C4-2B (cell line): ENCODE data around the gene TUBB1.

ENCODE experiments used
- H3K27ac ChIP-seq: fragments of 450-650 bp; 2 replicates; pipeline ENCODE4 v1.5.1; 2017
- CTCF ChIP-seq: fragments of 450-650 bp; conservative IDR thresholded peaks from 2 replicates; pipeline ENCODE4 v1.5.1; 2017; ENCODE audit warnings: mild to moderate bottlenecking
- ZFX ChIP-seq: fragments of 450-650 bp; IDR thresholded peaks from 2 replicates; pipeline ENCODE4 v1.6.1; 2017

The TUBB1 gene

GRCh38 chr20:59015411-59015810 lies 3.8 kb upstream of the TUBB1 start:
- TF ChIP-seq ZFX: no peak
- no peak for TF ChIP-seq CTCF

GRCh38 chr20:59015812-59016711 lies 3.2 kb upstream of the TUBB1 start:
- no peak overlapping the region for H3K27ac ChIP-seq
- no peak for TF ChIP-seq CTCF

More at GRCh38 chr20:59015411-59015810, 3.8 kb upstream of the TUBB1 start:
- no peak overlapping the region for H3K27ac ChIP-seq

- no peak overlapping the region for H3K27ac ChIP-seq
- no peak for TF ChIP-seq ZFX
- no peak for TF ChIP-seq CTCF
Measured at GRCh38 chr20:59016795-59017492, 2.3 kb upstream of the TUBB1 start.

- H3K27ac ChIP-seq: no peak overlapping the region
Measured at GRCh38 chr20:59017493-59018231, 1.6 kb upstream of the TUBB1 start.

GRCh38 chr20:59018817-59019216 lies 412 bp upstream of the TUBB1 start:
- TF ChIP-seq ZFX: no peak
- H3K27ac ChIP-seq: no peak overlapping the region

More at GRCh38 chr20:59017493-59018231, 1.6 kb upstream of the TUBB1 start:
- no peak for TF ChIP-seq CTCF
- no peak for TF ChIP-seq ZFX

- H3K27ac ChIP-seq: no peak overlapping the region
- TF ChIP-seq ZFX: no peak
- TF ChIP-seq CTCF: no peak
Measured at GRCh38 chr20:59020938-59021551, 1.8 kb downstream of the TUBB1 start.

GRCh38 chr20:59022754-59023153 lies 3.5 kb downstream of the TUBB1 start:
- no peak overlapping the region for H3K27ac ChIP-seq
- TF ChIP-seq CTCF (no peak), ZFX (no peak)
